Fibroblast of villous mesenchyme (primary cell): ENCODE measurements around the gene ARHGEF28. TPM values are rescaled to one million over a fixed set of nuclear protein-coding genes. Genes with fewer than 3 reads are reported as not detected.

ENCODE experiments used
- DNase-seq: peaks from one replicate; pipeline ENCODE4 v3.0.0-alpha.2; 2010; ENCODE audit warnings: low read depth
- H3K4me3 ChIP-seq: 2 replicates; pipeline ENCODE4 v1.5.1; 2011; ENCODE audit warnings: low read depth, mild to moderate bottlenecking, low read length
- total RNA-seq: library from RNA; depleted of rRNA; stranded (reverse); fragments of >200 nt; gene quantifications from 2 replicates; pipeline ENCODE4 v1.2.3, GENCODE V29; 2012
- TF ChIP-seq, protein P1 (sequence below): IDR thresholded peaks from 2 replicates; pipeline ENCODE4 v1.5.1; 2012; ENCODE audit warnings: low read depth, mild to moderate bottlenecking, low read length; ENCODE audit not compliant: insufficient read depth

The ARHGEF28 gene
- total RNA-seq, 1 donor: 40.2 TPM

DNA sequence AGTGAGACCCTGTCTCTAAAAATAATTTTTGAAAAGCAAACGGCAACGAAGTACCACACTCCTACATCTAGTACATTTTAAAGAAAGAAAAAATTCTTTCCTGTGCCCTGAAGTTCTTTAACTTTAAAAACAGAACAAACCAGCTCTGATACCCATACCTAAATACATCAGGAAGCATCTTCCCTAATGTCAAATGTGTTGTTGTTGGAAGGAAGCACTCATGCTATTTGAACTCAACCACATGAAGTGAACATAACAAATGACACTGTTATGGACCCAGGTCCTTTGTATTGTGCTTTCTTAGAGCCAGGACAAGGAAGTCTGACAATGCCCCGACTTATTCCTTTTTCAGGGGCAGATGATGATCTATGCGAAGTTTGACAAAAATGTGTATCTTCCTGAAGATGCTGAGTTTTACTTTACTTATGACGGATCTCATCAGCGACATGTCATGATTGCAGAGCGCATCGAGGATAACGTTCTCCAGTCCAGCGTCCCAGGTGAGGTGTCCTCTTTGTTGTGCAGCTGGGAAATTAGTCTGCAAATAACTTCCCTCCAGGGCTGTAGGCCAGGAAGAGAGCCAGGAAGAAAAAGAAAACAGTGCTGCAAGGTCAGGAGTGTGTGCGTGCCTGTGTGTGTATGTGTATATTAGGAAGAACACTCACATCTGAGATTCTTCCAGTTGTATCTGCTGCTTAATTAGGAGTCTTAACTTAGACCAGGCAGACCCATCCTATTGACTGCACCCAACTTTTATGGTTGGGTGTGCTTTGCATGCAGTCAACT is 123.7 kb downstream of the ARHGEF28 start:
- DNase-seq: peak; percentile 54
- no peak overlapping the region for H3K4me3 ChIP-seq
- TF ChIP-seq, protein P1, sequence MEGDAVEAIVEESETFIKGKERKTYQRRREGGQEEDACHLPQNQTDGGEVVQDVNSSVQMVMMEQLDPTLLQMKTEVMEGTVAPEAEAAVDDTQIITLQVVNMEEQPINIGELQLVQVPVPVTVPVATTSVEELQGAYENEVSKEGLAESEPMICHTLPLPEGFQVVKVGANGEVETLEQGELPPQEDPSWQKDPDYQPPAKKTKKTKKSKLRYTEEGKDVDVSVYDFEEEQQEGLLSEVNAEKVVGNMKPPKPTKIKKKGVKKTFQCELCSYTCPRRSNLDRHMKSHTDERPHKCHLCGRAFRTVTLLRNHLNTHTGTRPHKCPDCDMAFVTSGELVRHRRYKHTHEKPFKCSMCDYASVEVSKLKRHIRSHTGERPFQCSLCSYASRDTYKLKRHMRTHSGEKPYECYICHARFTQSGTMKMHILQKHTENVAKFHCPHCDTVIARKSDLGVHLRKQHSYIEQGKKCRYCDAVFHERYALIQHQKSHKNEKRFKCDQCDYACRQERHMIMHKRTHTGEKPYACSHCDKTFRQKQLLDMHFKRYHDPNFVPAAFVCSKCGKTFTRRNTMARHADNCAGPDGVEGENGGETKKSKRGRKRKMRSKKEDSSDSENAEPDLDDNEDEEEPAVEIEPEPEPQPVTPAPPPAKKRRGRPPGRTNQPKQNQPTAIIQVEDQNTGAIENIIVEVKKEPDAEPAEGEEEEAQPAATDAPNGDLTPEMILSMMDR: no peak

DNA sequence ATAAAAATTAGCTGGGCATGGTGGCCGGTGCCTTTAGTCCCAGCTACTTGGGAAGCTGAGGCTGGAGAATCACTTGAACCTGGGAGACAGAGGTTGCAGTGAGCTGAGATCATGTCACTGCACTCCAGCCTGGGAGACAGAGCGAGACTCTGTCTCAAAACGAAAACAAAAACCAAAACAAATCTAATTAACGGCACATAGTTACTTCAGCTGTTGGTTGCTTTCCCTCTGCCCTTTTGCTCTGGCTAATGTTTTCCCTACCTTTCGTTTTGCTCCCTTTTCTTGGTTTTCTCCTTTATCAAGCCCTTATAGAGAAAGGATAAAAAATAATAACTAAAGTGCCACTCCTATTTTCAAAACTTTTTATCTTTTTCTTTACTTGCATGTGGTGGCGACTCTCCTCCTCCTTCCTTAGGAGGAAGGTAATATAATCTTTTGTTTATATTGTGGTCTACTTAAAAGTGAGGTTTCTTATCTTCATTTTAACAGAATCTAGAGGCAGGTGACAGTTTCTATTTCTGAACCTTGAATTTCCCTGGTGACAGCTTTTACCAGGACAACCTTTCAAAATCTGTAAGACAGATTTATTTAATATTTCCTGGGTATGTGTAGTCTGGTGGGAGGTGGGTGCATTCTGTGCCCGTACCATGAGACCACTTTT is 125.4 kb downstream of the ARHGEF28 start:
- DNase-seq: no peak
- TF ChIP-seq, protein P1: no peak
- H3K4me3 ChIP-seq: no peak overlapping the region

DNA sequence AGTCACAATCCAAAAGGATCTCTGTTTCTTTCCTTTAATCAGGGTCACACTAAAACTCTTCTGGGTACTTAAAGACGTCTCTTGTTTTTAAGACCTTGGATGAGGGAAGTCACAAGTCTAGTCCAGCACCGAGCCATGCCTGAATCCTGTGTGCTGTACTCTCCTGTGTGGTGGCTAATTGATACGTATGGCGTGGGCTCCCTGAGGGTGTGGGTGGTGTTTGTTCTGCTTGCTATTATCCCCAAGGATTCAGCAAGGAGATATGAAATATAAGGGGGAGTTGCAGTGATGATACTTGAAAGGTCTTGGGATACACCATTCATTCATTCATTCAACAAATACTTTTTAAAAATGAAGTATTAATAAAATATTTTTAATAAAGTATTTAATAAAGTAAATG is 128.3 kb downstream of the ARHGEF28 start:
- TF ChIP-seq, protein P1: no peak
- no peak overlapping the region for H3K4me3 ChIP-seq
- DNase-seq: no peak

DNA sequence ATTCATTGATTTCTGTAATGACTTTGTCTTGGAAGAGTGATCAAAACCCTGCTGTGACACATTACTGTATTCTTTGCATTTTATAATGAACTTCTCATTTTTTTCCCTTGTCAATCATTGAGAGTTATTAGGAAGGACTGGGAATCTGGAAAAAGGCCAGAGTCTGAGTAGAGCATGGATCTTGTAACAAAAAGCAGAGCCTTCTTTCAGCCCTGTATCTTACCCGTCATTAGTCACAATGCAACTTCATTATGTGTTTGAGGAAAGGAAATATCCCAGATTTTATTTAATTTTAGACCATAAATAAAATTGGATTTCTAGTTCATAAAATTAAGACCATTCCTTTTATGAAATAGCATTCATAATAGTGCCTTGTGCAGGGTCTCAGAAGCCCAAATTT is 131.4 kb downstream of the ARHGEF28 start:
- TF ChIP-seq, protein P1: no peak
- DNase-seq: no peak

DNA sequence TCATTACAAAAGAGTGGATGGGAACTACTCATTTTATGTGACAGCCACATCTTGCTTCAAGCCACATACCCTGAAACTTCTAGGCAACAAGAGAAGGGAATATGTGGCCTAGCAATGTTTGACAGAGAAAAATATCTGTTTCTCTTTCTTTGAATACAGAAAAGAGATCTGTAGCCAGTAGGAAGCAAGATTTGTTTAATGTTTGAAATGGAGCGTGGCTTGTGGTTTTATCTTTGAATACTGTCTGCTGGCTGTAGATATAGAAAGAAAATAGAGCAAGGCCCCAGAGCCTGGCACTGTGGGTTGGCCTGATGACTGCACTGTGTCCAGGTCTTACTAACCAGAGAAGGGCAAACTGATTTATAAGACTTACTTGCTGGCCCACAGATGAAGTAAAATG is 133.8 kb downstream of the ARHGEF28 start:
- DNase-seq: no peak
- H3K4me3 ChIP-seq: no peak overlapping the region
- TF ChIP-seq, protein P1: no peak

More for the DNA sequence above, 131.4 kb downstream of the ARHGEF28 start:
- no peak overlapping the region for H3K4me3 ChIP-seq

DNA sequence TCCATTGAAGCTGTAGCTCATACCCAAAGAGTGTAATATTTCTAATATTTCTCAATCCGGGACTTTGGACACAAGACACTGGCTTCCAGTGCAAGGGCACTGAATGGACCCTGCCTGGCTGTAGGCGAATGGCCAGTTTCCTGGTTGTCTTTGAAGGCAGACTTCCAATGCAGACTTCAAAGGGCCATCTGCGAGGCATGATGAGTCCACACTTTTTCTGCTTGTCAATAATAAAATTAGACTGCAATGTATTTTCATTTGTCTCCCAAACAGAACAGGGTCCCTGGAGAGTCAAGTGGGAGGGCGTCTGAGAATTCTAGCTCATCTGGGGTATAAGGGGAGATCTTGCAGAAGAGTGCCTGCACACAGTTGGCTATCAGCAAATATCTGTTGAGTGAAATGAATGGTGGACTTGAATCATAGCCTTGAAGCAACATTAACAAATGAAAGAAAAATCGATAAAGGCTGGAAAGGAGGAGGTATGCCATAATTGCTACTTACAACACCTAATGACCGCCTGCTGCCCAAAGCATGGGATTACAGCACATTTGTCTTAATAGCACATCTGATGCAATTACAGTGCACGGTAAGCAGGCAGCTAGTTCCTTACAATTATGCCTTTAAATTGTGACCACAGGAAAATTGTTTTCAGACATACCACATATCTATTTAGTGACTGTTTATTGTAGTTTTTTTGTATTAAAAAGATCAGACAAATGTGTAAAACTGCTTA is 137.5 kb downstream of the ARHGEF28 start:
- peak; percentile 43 for DNase-seq
- TF ChIP-seq, protein P1: no peak
- H3K4me3 ChIP-seq: no peak overlapping the region
